ENCODE data around the gene MAMSTR. TPM values are rescaled to one million over a fixed set of nuclear protein-coding genes. Genes with fewer than 3 reads are reported as not detected.

The MAMSTR gene
- total and polyA plus RNA-seq, 2 donors (not counting 1 experiment from before 2014, with no cell fraction given): 0.60 to 1.6 TPM

DNA sequence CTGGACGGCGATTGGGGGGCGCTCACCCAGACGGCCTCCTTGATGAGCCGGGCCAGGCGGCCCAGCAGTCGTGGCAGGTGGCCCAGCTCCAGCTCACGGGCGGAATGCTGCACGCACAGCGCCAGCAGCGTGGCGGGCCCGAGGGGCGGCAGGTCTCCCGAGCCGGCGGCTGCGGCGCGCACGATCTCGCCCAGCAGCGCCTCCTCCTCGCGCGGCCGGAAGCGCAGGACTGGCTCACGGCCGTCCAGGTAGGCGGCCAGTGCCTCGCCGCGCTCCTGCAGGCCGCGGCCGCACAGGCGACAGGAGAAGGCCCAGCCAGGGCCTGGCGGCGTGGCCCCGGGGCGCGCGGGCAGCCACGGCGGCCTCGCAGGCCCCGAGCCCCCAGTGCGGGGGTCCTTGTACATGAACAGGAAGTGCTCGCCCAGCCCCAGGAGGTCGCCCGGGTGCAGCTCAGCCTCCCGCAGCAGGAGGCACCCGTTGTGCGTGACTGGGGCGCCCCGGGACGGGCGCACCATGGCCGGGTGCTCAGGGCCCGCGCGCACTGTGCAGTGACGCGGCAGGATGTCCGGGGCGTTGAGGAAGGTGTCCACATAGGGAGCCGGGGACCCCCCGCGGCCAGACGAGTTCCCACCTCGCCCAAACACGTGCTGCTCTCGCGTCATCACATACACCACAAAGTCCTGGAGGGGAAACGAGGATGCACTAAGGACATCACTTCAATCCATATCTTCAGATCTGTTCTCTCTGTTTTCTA lies 9.6 kb upstream of the MAMSTR start:
- Histone ChIP-seq H3K4me1 (ENCODE audit: control insufficient read depth in 2 of 2, insufficient read depth in 2 of 2, low read length in 2 of 2) (peaks cover 11 to 21% of the 10 kb centered on the region in 2 donors), H3K4me2 (replicated peaks; ENCODE audit: low read depth, low read length, poor library complexity, severe bottlenecking) (no peak overlapping the region), H2AFZ (ENCODE audit: insufficient read depth, low read depth, low read length, poor library complexity, severe bottlenecking) (no peak overlapping the region), H3K4me3 (ENCODE audit: control extremely low read depth in 1 of 5, extremely low read depth in 1 of 5, insufficient read depth in 1 of 5, low read depth in 2 of 5, low read length in 4 of 5) (no peak overlapping the region), H3K79me2 (ENCODE audit: control insufficient read depth, insufficient read depth, low read length) (no peaks in the 10 kb centered on the region), H3K36me3 (replicated peaks in 1 of 2; ENCODE audit: control extremely low read depth in 1 of 2, control insufficient read depth in 1 of 2, extremely low read depth in 1 of 2, insufficient read depth in 2 of 2, low read length in 1 of 2) (no peaks in the 10 kb centered on the region), H3K27ac (ENCODE audit: low read length in 2 of 2) (no peak overlapping the region), H3K27me3 (replicated peaks in 1 of 4; ENCODE audit: control extremely low read depth in 1 of 4, control insufficient read depth in 3 of 4, insufficient read depth in 4 of 4, low read length in 3 of 4) (no peaks in the 10 kb centered on the region), H3K9me3 (ENCODE audit: control extremely low read depth in 1 of 3, control insufficient read depth in 2 of 3, insufficient read depth in 1 of 3, low read length in 2 of 3) (peaks cover 0 to 30% (median 16%) of the 10 kb centered on the region in 3 donors), H3K9ac (ENCODE audit: low read length) (no peak overlapping the region), H4K20me1 (ENCODE audit: control insufficient read depth, insufficient read depth, low read length, poor library complexity, severe bottlenecking) (no peaks in the 10 kb centered on the region)
- DNase-seq: peak; percentile 12
- ChIA-PET POLR2A (no interaction called here), CTCF (no interaction called here)
- Mint-ChIP-seq H3K27ac (no peak overlapping the region), H3K4me3 (no peak overlapping the region), H3K4me1 (peaks cover 16% of the 10 kb centered on the region), H3K27me3 (no peaks in the 10 kb centered on the region), H3K9me3 (ENCODE audit: insufficient read depth) (peaks cover 14% of the 10 kb centered on the region)
- TF ChIP-seq, protein P1, sequence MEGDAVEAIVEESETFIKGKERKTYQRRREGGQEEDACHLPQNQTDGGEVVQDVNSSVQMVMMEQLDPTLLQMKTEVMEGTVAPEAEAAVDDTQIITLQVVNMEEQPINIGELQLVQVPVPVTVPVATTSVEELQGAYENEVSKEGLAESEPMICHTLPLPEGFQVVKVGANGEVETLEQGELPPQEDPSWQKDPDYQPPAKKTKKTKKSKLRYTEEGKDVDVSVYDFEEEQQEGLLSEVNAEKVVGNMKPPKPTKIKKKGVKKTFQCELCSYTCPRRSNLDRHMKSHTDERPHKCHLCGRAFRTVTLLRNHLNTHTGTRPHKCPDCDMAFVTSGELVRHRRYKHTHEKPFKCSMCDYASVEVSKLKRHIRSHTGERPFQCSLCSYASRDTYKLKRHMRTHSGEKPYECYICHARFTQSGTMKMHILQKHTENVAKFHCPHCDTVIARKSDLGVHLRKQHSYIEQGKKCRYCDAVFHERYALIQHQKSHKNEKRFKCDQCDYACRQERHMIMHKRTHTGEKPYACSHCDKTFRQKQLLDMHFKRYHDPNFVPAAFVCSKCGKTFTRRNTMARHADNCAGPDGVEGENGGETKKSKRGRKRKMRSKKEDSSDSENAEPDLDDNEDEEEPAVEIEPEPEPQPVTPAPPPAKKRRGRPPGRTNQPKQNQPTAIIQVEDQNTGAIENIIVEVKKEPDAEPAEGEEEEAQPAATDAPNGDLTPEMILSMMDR (IDR thresholded peaks at IDR 0.05): no peak
- TF ChIP-seq EZH2 (IDR thresholded peaks at IDR 0.05; ENCODE audit: borderline replicate concordance, insufficient read depth, low read depth, low read length, poor library complexity, severe bottlenecking): no peak
- intact Hi-C loops (cut with micrococcal nuclease): loop anchor here (10.0 kb wide), 1 partner anchor 1296 kb away; the partner anchor contains the start of genes VRK3 and ZNF473
- ATAC-seq (ENCODE audit: low read depth): no peak
- 95% methylated on average over 67 of the region's 77 CpGs for WGBS (ENCODE audit: insufficient coverage)

DNA sequence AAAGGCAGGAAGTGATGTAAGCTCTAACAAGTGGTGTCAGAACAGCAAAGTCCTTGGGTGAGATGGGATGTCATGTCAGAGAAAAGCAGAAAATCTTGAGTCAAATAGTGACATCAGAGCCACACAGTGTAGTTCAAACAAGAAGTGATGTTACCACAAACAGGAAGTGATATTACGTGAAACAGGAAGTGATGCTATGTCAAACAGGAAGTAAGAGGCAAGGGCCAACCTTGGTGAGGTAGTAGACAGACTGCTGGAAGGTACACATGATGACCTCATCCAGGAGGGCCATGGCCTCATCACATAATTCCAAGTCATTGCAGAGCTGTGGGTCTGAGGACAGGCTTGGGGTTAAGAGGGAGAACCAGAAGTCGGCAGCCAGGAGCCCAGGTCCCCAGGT lies 7.0 kb upstream of the MAMSTR start:
- Mint-ChIP-seq H3K9me3 (ENCODE audit: insufficient read depth) (peaks cover 14% of the 10 kb centered on the region), H3K4me3 (no peak overlapping the region), H3K27me3 (no peaks in the 10 kb centered on the region), H3K27ac (peak overlapping the region; percentile 88), H3K4me1 (peaks cover 18% of the 10 kb centered on the region)
- no peaks in the 10 kb centered on the region for H4K20me1 ChIP-seq (ENCODE audit: control insufficient read depth, insufficient read depth, low read length, poor library complexity, severe bottlenecking)
- H3K4me2 ChIP-seq (replicated peaks; ENCODE audit: low read depth, low read length, poor library complexity, severe bottlenecking): no peak overlapping the region
- peaks cover 0 to 30% (median 16%) of the 10 kb centered on the region in 3 donors for H3K9me3 ChIP-seq (ENCODE audit: control extremely low read depth in 1 of 3, control insufficient read depth in 2 of 3, insufficient read depth in 1 of 3, low read length in 2 of 3)
- ChIA-PET CTCF (interaction anchor here (1.1 to 2.6 kb wide), 4 partner anchors 11 to 69 kb away, joined by 3 to 12 read pairs (median 3); no protein-coding TSS in a partner anchor), POLR2A (interaction anchor here (0.5 kb wide), 1 partner anchor 9 kb away, joined by 4 read pairs; no protein-coding TSS in a partner anchor)
- no peak for TF ChIP-seq EZH2 (IDR thresholded peaks at IDR 0.05; ENCODE audit: borderline replicate concordance, insufficient read depth, low read depth, low read length, poor library complexity, severe bottlenecking)
- no peak overlapping the region for H3K9ac ChIP-seq (ENCODE audit: low read length)
- 50% methylated on average over 2 of the region's 2 CpGs for WGBS (ENCODE audit: insufficient coverage)
- no peak overlapping the region for H3K4me3 ChIP-seq (ENCODE audit: control extremely low read depth in 1 of 5, extremely low read depth in 1 of 5, insufficient read depth in 1 of 5, low read depth in 2 of 5, low read length in 4 of 5)
- peak overlapping the region; percentile 1 for H2AFZ ChIP-seq (ENCODE audit: insufficient read depth, low read depth, low read length, poor library complexity, severe bottlenecking)
- H3K36me3 ChIP-seq (replicated peaks in 1 of 2; ENCODE audit: control extremely low read depth in 1 of 2, control insufficient read depth in 1 of 2, extremely low read depth in 1 of 2, insufficient read depth in 2 of 2, low read length in 1 of 2): no peaks in the 10 kb centered on the region
- peaks cover 11 to 21% of the 10 kb centered on the region in 2 donors for H3K4me1 ChIP-seq (ENCODE audit: control insufficient read depth in 2 of 2, insufficient read depth in 2 of 2, low read length in 2 of 2)
- H3K27ac ChIP-seq (ENCODE audit: low read length in 2 of 2): peak overlapping the region in 1 of 2 donors; percentile 19
- peak; percentile 75 for DNase-seq
- intact Hi-C loops (cut with micrococcal nuclease): loop anchor here (10.0 kb wide), 1 partner anchor 1298 kb away; the partner anchor contains the start of genes VRK3 and ZNF473
- no peaks in the 10 kb centered on the region for H3K27me3 ChIP-seq (replicated peaks in 1 of 4; ENCODE audit: control extremely low read depth in 1 of 4, control insufficient read depth in 3 of 4, insufficient read depth in 4 of 4, low read length in 3 of 4)
- no peak for ATAC-seq (ENCODE audit: low read depth)
- no peaks in the 10 kb centered on the region for H3K79me2 ChIP-seq (ENCODE audit: control insufficient read depth, insufficient read depth, low read length)

Data from B cell (primary cell).